EL (cell line): ENCODE results near the gene TIPARP.

Experiments
- DNase-seq: peaks from one replicate; pipeline ENCODE4 v3.0.0-alpha.2; 2016

Gene TIPARP, protein sequence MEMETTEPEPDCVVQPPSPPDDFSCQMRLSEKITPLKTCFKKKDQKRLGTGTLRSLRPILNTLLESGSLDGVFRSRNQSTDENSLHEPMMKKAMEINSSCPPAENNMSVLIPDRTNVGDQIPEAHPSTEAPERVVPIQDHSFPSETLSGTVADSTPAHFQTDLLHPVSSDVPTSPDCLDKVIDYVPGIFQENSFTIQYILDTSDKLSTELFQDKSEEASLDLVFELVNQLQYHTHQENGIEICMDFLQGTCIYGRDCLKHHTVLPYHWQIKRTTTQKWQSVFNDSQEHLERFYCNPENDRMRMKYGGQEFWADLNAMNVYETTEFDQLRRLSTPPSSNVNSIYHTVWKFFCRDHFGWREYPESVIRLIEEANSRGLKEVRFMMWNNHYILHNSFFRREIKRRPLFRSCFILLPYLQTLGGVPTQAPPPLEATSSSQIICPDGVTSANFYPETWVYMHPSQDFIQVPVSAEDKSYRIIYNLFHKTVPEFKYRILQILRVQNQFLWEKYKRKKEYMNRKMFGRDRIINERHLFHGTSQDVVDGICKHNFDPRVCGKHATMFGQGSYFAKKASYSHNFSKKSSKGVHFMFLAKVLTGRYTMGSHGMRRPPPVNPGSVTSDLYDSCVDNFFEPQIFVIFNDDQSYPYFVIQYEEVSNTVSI

DNA sequence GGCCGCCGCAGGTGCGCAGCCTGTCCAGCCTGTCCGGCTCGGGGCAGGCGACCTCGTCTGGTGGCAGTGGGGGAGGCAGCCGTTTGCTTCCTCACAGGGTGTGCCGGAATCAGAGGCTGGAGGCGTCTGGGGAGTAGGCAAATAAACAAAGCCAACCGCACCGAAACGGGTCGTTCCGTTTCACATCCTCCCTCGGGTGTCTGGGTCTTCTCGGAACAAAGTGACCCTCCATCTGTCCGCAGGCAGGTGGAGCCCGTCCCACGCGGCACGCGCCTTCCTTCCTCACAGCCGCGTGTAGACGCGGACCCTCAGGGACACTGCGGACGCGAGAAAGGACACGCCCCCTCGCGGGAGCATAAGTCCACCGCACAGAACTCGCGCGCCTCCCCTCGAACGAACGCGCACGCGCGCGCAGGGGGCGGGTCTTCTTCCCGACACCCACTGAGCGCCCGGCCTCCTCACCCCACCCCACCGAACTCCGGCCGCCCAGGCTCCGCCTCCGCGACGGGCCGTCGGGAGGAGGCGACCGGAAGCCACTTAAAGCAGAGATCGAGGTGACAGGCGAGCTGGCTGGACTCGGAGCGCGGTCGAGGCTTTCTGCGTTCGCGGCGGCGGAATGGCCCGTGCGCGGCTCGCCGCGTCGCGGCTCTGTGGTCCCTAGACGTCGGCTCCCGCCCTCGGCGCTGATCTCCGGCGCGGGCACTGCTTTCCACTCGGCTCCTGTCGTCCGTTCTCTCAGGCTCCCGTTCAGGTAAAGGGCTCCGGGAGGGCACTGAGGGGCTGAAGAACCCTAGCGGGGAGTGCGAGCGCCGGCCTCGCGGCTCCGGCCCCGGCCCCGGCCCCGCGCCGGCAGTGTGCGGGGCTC, at the start of gene TIPARP:
Gene TIPARP, plus strand, starts transcription at position 545 of the 865 bp plus-strand sequence. CDS start 3,108 bp downstream, outside the sequence.
- peak; percentile 98 for DNase-seq

DNA sequence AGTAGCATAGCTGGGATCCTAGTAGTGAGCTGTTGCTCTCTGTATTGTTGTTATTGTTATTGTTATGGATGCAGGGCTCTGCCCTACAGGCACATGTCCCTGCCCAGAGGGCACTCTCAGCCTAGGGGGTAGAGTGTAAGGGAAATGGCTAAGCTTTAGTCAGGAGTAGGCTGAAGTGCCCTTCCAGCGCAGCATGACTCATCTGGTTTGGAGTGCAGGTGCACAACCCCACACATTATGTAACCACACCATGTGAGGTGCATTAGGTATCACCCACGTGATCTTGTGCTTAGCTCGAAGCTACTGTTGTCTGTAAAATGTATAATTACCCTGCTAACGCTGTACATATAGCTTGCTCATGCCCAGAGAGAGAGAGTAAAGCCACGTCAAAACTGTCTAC, 48.3 kb upstream of the TIPARP start:
- DNase-seq = no peak

DNA sequence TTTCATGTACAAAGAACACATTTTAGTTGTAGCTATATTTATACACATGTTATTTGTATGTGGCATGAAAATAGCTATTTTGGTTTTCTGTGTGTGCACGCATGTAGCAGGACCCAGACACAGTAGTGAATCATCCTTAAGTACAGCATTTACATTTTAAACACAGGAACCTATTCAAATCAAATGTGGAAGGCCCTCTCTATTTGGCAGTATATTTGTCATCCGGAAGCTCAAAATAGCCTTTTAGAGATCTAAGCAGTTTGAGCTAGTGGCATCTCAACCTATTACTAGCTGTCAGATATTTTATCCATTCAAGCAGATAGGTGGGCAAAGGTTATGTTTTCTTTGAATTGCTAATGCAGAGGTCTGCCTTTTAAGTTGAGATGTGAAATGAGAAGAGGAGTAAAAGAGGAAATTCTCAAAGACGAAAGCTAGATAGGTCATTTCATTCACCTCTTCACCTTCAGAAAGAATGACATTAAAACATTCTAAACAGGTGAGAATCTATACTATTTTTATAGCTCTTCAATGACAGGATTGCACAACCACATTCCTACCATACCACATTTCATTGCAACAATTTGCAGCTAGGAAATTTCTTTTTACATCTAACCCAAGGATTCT, 46.3 kb upstream of the TIPARP start:
- DNase-seq = no peak

DNA sequence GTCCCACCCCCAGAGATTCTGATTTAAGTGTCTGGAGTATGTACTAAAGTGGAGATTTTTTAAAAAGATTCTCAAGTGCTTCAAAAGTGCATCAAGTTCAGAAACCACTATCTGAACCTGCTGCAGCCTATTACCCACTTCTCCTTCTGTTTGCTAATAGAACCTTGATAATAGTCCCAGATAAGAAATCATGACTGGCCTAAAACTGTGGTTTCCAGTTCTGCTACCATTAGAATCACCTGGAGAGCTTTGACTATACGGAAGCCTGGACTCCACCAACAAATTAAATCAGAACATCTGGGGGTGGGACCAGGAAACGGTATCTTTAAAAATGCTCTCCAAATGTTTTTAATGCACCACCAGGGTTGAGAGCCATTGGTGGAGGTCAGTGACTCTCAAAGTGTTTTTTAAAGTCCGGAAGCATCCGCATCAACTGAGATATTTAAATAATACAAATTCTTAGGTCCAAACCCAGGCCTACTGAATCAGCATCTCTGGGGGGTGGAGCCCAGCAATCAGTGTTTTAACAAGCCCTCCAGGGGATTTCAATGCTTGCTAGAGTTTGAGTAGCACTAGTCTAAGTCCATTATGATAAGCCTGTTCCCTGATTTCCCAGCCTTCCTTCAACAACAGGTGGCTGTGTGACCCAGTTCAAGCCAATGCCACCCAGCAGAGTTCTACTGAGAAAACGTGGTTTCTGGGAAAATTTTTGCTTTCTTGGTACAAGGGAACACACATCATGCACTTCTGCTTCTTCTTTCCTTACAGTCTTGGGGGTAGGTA, 45.4 kb upstream of the TIPARP start:
- no peak for DNase-seq

DNA sequence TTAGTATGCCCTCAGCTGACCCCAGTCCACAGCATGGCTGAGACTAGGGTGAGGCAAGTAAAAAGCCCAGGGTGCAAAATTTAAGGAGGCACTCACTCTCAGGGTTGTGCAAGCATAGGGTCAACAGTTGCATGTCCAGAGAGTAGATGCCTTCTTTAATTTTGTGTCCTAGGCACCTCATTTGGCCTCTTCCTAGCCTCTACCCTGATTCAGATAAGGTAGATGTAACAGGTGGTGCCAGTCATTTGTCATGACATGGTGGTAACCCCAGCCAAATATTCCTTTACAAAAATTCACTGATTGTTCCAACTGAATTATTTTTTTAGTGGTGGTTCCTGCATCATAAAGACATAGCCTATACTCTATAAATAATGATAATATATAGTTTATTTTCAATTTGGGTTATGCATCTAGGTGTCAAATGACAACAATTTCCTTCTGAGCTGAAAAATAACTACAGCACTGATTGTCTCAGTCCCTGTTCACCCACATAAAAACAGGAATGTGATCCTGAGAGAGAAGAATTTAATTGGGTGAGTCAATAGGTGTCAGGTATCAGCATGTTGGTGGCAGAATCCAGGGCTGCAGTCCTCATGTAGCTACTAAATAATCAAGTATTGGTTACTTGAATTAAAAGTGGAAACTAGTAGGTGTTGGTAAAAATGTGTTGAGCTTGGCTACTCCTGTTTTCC, 44.2 kb upstream of the TIPARP start:
- DNase-seq = peak; percentile 51

DNA sequence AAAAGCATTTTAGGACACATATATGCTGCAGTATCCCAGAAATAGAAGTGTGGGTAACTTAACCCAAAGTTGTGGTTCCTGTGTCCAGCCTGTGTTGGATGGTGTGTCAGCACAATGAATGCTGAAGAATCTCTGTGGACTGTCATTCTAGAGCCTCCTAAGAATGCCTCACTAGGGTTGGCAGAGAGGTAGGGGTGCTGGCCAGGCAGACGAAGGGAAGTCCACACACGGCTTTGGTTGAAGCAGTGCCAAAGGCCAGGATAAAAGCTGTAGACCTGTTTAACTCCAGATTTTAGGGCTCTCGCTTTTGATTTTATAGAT, 43.7 kb upstream of the TIPARP start:
- no peak for DNase-seq

DNA sequence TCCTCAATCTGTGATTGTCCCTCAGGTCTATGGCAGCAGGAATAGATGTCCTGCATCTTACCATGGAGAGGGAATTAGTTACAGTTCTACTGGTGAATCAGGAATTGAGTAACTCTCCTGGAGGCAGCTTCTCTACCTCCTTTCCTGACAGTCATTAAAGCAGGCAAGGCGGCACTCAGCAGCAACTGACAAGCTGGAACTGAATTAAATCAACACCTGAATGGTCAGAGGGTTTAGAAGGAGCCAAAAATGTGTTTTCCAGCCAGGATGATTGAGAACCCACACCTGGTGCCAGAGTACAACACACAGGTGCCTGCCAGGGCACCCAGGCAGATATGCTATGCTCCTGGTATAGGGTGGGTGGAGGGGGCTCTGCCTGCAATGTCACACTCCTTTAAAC, 43.1 kb upstream of the TIPARP start:
- DNase-seq = no peak

DNA sequence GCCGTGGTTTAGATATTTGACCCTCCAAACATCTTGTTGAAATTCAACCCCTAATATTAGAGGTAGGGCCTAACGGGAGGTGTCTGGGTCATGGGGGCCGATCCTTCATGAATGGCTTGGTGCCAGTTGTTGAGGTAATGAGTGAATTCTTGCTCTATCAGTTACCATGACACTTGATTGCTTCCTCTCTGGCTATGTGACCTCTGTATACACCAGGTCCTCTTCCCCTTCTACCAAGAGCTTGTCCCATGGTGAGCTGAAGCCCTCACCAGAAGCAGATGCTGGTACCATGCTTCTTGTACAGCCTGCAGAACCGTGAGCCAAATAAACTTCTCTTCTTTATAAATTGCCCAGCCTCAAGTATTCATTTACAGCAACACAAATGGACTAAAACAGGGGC, 41.8 kb upstream of the TIPARP start:
- DNase-seq = no peak

DNA sequence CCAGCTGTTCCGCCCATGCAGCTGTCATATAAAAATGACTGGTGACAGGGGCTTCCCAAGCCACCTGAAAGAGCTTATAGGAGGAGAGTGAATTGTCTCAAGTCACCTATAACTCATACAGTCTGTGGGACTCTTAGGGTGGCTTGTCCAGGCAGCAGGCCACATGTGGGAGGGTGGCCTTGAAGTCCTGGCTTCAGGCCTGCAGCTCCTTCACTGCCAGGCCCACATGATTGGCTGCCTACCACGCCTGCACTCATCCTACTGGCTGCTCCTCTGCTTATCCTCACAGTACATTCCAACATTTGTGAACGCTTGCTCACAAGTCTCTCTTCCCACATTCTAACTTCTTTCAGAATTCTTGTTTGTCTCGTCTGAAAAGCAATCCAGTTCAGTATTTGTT, 41.1 kb upstream of the TIPARP start:
- DNase-seq = peak; percentile 65

DNA sequence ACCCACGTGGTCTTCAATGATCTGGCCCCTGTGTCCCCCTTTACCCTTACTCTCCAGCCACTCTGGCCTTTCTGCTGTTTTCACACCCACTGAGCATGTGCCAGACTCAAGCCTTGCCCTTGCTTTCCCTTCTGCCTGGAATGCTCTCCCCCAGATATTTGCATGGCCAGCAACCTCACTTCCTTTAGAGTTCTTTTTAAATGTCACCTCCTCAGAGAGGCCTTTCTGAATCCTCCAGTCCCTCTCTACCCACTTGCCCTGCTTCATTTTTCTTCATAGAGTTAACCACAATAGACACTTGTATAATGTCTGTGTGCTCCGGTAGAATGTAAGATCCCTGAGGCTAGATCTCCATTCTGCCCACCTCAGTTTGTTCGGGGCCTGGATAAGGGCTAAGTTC, 39.4 kb upstream of the TIPARP start:
- no peak for DNase-seq

DNA sequence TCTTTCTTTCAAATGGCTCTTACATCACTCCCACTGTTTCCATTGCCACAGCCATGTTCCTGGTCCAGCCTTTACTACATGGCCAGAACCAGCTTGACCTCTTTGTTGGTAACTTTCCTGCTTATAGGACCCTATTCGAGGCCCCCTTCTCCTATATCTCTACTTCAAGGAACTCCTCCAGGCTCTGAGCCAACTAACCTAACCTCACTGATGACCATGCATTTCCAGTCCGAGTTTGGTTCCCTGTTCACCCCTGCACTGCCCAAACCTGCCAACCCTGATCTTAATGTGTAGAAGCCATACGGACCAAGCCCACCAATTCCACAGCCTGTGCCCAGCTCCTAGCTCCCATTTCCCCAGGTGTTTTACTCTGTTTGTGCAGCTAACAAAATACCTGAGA, 38.4 kb upstream of the TIPARP start:
- no peak for DNase-seq

DNA sequence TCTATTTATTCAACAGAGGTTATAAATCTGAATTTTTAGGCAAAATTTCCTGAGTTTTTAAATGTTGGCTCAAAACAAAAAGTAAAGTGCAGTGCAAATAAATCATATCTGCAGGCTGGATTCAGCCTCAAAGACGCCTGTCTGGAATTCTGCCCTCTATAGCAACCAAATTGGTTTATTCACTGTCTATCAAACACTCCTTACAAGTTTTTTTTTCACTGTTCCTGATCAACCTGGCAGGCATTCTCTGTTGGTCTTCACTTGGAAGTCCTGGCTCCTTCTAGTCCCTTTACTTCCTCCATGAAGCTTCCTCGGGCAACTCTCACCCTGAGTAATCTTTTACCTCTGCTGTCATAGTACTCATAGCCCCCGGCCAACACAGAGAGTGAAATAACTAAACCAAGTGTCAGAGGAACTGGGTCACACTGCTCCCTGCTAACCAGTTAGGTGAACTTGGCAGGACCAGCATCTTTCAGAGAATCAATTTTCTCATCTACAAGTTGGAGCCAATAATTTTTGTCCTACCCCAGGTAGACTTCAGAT, 36.8 kb upstream of the TIPARP start:
- no peak for DNase-seq

DNA sequence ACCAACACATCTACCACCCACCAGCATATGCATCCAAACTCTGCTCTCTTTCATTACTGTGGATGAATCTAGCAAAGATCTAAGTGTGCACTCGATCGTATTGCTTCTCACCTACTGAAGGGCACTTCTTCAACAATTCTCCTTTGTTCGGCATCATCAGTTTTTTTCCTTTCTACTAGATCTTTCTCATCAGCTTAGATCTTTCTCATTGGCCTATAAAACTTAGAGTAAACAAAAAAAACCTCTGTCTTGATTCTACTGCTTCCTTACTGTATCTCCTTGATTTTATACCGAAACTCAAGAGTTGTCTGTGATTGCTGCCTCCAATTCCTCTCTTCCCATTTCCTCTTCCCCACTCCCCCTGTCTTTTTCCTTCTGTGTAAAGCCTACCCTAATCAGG, 36.1 kb upstream of the TIPARP start:
- DNase-seq = no peak

DNA sequence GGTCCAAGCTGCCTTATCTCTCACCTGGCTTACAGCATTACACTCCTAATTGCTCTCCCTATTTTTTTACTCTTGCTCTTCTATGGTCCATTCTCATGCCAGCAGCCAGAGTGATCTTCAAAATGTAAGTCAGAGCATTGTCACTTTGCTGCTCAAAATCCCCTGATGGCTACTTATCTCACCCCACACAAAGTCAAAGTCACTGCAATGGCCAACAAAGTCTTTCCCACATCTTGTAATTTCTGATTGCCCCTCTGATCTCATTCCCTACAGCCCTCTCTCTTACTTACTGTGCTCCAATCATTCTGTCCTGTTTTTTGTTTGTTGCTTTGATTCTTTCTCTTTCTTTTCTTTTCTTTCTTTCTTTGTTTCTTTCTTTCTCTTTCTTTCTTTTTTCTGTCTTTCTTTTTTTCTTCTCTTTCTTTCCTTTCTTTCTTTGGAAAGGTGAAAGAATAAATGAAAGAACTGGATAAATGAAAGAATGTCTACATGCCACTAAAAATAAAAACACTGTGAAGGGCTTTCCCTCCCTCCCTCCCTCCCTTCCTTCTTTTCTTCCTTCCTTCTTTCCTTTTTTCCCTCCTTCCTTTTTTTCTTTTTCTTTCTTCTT, 34.9 kb upstream of the TIPARP start:
- DNase-seq = no peak

DNA sequence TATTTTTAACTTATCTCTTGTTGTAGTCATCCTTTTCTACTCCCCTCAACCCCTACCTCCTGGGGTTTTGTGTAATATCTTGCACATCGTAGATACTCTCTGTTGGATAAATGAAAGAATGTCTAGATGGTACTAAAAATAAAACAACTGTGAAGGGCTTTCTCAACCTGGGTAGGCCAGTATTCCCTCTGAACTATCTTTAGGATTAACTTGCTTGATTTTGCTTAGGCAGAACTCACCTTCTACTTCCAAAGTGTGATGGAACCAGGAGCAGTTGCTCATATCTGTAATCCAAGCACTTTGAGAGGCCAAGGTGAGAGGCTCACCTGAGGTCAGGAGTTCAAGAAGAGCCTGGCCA, 32.8 kb upstream of the TIPARP start:
- DNase-seq = no peak

DNA sequence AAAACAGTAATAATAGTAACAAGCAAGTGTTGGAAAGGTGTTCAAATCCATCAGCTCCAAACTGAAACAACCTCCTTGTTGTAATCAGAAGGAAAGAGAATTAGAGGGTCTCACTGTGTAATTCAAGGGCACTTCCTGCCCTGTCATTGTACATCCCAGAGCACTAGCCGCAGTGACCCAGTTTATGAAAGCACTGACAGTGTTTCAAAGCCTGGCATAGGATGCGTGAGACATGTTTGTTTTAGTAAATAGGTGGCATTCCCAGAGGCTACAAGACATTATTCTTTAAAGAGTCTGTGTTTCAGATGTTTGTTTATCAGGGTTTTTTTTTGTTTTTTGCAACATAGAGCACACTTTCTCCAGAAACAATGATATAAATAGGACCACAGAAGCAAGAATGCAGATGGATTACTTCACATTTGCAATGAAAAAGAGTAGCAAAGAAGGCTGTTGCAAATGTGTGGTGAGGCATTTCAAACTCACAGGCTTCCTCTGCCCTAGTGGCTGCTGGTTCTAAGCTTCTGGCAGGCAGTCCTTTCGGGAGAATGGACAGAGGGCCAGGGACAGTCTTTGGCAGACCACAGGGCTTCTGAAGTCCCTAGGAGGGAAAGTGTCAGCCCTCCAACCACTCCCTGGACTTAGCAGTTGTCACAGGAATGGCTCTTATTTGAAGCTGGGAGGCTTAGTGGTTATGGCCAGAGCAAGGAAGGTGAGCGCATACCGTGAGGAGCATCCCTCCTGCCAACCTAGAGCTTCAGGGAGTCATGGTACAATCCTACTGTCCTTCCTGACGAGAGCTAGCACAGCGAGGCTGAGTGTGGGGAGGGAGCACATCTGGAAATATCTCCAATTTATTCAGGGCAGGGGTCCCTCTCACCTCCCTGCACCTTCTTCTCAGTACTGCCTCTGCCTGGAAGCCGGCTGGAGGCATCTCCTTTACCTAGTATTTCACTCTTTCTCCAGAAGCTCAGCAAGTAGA, 31.4 kb upstream of the TIPARP start:
- DNase-seq = no peak

DNA sequence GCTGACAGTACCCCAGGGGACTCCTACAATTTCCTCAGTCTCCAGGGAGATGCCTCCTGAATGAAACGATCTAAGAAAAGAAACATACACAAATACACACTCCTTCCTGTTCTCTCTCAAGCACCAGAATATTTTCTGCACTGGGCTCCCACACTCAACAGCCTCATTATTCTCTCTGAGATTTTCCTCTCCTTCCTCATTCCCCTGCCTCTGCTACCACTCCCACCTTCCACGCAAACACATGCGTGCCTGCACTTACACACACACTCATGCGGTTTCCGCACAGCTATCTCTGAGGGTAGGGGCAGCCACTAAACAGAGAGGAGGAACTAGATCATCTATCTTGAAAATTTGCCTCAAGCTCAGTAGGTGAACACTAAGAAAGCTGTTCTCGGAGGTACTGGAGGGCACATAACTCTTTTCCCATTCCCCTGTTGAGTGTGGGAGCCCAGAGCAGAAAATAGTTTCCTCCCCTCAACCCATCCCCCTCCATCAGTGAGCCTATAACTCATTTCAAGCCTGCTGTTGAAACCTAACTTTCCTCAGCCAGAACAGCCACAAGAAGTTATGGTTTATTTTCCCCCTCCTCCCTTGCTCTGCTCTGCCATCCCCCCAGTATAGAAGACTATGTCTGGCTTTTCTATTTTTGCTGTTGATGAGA, 30.5 kb upstream of the TIPARP start:
- DNase-seq = no peak

DNA sequence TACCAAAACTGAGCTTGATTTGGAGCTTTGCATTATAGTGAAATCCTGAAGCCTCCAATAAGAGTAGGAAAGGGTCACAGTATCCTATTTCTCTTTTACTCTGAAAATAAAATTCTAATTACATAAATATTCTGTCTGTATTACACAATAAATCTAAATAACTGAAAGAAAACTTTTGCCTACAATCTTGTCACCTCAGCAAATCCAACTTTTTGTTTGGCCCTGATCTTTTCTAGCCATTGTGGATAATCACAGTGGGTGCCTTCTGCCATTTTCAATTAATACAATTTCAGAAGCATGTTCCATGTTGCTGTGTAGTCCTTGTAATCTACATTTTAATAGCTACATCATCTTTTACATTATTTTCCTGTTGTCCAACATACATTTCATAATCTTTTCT, 29.4 kb upstream of the TIPARP start:
- no peak for DNase-seq

DNA sequence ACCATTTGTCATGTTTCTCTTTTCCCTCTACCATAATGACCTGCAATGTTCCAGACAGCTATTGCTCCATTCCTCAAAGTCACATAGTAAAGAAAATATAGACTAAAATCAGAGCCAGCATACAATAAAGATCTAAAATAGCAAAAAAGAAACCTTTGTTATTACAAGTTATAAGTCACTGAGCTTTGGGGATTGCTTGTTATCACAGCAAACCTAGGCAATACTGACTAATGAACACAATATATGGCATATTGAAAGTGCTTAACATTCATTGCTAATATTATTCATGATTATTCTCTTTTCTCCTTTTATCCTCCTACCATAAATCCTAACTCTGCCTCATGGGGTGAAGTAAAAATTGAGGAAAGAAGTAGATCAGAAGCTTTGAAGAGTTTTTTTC, 27.4 kb upstream of the TIPARP start:
- DNase-seq = no peak
